Omental fat pad (tissue), 4 donors: ENCODE measurements around the gene PAIP2. TPM values are rescaled to one million over a fixed set of nuclear protein-coding genes. Genes with fewer than 3 reads are reported as not detected.
"Not testable (repeated sequence)": the region's sequence is repeated elsewhere in the genome, so short reads cannot be mapped to it uniquely, and the experiment has no call there.

Source experiments
- ATAC-seq: fragments of 150-250 bp; one replicate; pipeline ENCODE4 v1.9.1; 2016; ENCODE audit warnings: mild to moderate bottlenecking, moderate library complexity; ENCODE audit not compliant: low FRiP score
- DNase-seq: peaks from one replicate; pipeline ENCODE4 v3.0.0-alpha.2; 2019; ENCODE audit warnings: low spot score
- total RNA-seq, 4 donors: library from RNA; depleted of rRNA; stranded (reverse); fragments of >200 nt; gene quantifications; one replicate each; pipeline ENCODE4 v1.1.0, GENCODE V29; 2016
- TF ChIP-seq, protein P1 (sequence below), 3 donors: fragments of 450-650 bp; IDR thresholded peaks; one replicate each; pipeline ENCODE4 v1.5.1; 2016 to 2017; ENCODE audit warnings: antibody characterized with exemption in 3 of 3, mild to moderate bottlenecking in 3 of 3, moderate library complexity in 2 of 3

PAIP2 gene
- total RNA-seq, 4 donors from 2014 or later: 73.1 to 113 (median 103) TPM

DNA sequence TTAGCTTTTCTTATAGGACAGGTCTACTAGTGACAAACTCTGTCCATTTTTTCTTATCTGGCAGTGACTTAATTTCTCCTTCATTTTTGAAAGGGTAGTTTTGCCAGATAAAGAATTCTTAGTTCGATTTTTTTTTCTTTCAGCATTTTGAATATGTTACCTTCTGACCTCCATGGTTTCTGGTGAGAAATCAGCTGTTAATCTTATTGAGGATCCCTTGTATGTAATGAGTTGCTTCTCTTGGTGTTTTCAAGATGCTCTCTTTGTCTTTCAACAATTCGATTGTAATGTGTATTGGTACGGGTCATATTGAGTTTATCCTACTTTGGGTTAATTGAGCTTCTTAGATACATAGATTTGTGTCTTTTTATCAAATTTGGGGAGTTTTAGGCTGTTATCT is 12.5 kb downstream of the PAIP2 start:
- DNase-seq (no peak), ATAC-seq (no peak)
- TF ChIP-seq, protein P1, sequence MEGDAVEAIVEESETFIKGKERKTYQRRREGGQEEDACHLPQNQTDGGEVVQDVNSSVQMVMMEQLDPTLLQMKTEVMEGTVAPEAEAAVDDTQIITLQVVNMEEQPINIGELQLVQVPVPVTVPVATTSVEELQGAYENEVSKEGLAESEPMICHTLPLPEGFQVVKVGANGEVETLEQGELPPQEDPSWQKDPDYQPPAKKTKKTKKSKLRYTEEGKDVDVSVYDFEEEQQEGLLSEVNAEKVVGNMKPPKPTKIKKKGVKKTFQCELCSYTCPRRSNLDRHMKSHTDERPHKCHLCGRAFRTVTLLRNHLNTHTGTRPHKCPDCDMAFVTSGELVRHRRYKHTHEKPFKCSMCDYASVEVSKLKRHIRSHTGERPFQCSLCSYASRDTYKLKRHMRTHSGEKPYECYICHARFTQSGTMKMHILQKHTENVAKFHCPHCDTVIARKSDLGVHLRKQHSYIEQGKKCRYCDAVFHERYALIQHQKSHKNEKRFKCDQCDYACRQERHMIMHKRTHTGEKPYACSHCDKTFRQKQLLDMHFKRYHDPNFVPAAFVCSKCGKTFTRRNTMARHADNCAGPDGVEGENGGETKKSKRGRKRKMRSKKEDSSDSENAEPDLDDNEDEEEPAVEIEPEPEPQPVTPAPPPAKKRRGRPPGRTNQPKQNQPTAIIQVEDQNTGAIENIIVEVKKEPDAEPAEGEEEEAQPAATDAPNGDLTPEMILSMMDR (IDR thresholded peaks at IDR 0.05): no peak

DNA sequence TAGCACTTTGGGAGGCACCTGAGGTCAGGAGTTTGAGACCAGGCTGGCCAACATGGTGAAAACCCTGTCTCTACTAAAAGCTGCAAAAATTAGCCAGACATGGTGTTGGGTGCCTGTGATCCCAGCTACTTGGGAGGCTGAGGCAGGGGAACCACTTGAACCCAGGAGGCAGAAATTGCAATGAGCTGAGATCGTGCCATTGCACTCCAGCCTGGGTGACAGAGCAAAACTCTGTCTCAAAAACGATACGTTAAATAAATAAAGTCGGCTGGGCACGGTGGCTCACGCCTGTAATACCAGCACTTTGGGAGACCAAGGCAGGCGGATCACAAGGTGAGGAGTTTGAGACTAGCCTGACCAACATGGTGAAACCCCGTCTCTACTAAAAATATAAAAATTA is 14.2 kb downstream of the PAIP2 start:
- not testable (repeated sequence) for DNase-seq, ATAC-seq

DNA sequence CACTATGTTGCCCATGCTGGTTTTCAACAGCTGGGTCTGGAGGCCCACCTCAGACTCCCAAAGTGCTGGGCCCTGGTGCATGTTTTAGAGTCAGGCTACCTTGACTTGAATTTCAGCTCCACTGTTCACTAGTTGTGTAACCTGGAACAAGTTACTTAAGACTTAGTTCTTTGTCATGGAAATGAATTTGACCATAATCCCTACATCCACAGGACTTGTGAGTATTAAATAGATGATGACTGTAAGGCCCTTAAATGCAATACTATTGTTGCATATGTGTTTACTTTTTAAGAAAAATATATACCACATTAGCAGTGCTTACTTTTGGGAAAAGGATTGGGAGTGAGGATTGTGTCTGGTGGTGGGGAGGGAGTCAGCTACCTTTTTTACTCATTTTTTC is 16.4 kb downstream of the PAIP2 start:
- DNase-seq (no peak), ATAC-seq (no peak)

DNA sequence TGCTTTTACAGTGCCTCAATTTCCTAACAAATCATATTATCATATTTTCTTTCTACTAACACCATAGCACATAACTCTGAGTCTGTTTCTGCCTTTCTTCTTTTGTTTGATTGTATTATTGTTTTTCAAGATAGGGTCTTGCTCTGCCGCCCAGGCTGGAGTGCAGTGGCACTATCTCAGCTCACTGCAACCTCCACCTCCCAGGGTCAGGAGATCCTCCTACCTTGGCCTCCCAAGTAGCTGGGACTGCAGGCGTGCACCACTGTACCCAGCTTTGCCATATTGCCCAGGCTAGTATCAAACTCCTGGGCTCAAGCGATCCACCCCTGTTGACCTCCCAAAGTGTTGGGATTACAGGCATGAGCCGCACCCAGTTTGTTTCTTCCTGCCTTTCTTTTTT is 18.7 kb downstream of the PAIP2 start:
- no peak for DNase-seq
- ATAC-seq: no peak
- TF ChIP-seq, protein P1 (IDR thresholded peaks at IDR 0.05): no peak

More for the DNA sequence above, 16.4 kb downstream of the PAIP2 start:
- TF ChIP-seq, protein P1 (IDR thresholded peaks at IDR 0.05): no peak

DNA sequence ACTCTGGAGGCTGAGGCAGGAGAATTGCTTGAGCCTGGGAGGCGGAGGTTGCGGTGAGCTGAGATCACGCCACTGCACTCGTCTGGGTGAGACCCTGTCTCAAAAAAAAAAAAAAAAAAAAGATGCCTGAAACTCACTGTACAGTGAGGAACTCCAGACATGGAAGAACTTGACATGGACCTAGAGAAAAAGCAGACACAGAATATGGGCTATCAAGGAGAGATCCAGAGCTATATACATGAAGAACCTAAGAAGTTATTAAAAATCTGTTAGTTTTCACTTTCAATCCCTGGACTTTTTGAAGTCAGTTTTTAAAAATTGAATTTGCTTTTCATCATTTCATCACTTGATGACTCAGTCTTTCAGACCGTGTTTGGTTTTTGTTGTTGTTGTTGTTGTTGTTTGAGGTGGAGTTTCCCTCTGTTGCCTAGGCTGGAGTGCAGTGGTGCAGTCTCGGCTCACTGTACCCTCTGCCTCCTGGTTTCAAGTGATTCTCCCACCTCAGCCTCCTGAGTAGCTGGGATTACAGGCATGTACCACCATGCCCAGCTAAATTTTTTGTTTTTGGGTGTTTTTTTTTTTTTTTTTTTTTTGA is 20.3 kb downstream of the PAIP2 start:
- TF ChIP-seq, protein P1 (IDR thresholded peaks at IDR 0.05): no peak
- DNase-seq (no peak), ATAC-seq (no peak)

DNA sequence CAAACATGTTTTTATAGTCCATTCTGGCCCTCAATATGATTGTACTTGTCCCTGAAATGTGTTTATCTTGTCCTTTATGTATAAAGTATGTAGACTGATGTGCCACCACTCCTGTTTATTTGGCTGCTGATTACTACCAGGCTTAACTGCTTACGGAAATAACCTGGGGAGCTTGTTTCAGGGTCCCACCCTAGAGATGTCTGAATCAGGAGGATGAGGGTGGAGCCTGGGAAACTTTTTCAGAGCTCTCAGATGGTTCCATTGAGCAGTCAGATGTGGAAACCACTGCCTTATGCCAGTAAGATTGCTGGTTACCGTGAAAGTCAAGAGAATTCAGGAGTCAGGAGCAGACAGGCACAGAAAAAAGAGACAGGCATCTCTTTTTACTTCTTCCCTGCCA is 22.3 kb downstream of the PAIP2 start:
- ATAC-seq (no peak), DNase-seq (no peak)
- TF ChIP-seq, protein P1 (IDR thresholded peaks at IDR 0.05): no peak

DNA sequence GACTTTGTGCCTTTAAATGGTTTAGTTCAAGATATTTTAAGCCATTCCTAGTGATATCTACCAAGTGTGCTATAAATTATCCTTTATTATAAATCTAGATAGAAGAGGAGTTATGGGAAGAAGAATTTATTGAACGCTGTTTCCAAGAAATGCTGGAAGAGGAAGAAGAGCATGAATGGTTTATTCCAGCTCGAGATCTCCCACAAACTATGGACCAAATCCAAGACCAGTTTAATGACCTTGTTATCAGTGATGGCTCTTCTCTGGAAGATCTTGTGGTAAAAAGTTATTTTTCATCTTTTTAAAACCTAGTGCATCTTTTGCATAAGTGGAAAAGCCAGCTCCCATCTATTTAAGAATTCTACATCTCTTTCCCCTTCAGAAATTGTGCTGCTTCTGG is 22.8 kb downstream of the PAIP2 start:
- no peak for DNase-seq
- no peak for ATAC-seq
- TF ChIP-seq, protein P1 (IDR thresholded peaks at IDR 0.05): no peak
